HG03469 (cell line): Measurements from ENCODE around the gene KCNK4.
"Not testable (repeated sequence)": the region's sequence is repeated elsewhere in the genome, so short reads cannot be mapped to it uniquely, and the experiment has no call there.

ENCODE experiments used
- ATAC-seq: cut with Tn5 transposase; IDR thresholded peaks from one replicate; pipeline ENCODE4 v1.9.1; 2021; ENCODE audit warnings: mild to moderate bottlenecking, moderate library complexity, moderate number of reproducible peaks; ENCODE audit not compliant: unreplicated experiment

The KCNK4 gene

GRCh38 chr11:64291262-64291751, at the start of gene KCNK4:
TSS of gene KCNK4 (plus strand) at chr11:64291302. CDS start at chr11:64293019, 1,717 bp downstream.
- ATAC-seq, result no peak

- peak; percentile 10 for ATAC-seq
Measured at GRCh38 chr11:64241491-64242374, 49.4 kb upstream of the KCNK4 start.

GRCh38 chr11:64243236-64243854, 47.8 kb upstream of the KCNK4 start:
- ATAC-seq, result no peak

GRCh38 chr11:64244107-64244506, 47.0 kb upstream of the KCNK4 start:
- no peak for ATAC-seq

GRCh38 chr11:64244966-64245365, 46.1 kb upstream of the KCNK4 start:
- ATAC-seq, result no peak

- no peak for ATAC-seq
Measured at GRCh38 chr11:64245401-64245796, 45.7 kb upstream of the KCNK4 start.

GRCh38 chr11:64245797-64246620, 45.1 kb upstream of the KCNK4 start:
- no peak for ATAC-seq

GRCh38 chr11:64246621-64246870, 44.6 kb upstream of the KCNK4 start:
- ATAC-seq, result not testable (repeated sequence)

- ATAC-seq, result no peak
Measured at GRCh38 chr11:64246871-64247728, 44.0 kb upstream of the KCNK4 start, which contains the start of gene PPP1R14B. TSS of gene PPP1R14B (minus strand) at chr11:64246943. CDS start at chr11:64246673, 270 bp downstream.

GRCh38 chr11:64247729-64248531, 43.2 kb upstream of the KCNK4 start:
- no peak for ATAC-seq

- ATAC-seq, result no peak
Measured at GRCh38 chr11:64248578-64248977, 42.5 kb upstream of the KCNK4 start.

GRCh38 chr11:64249038-64249437, 42.1 kb upstream of the KCNK4 start:
- ATAC-seq, result no peak

- no peak for ATAC-seq
Measured at GRCh38 chr11:64249563-64250414, 41.3 kb upstream of the KCNK4 start.

GRCh38 chr11:64250415-64251015, 40.6 kb upstream of the KCNK4 start:
- no peak for ATAC-seq

GRCh38 chr11:64251016-64251752, 39.9 kb upstream of the KCNK4 start, which contains the start of gene PLCB3:
TSS of gene PLCB3 (plus strand) at chr11:64251530. CDS start at chr11:64251650, 120 bp downstream.
- ATAC-seq, result no peak

- ATAC-seq, result no peak
Measured at GRCh38 chr11:64251753-64252002, 39.4 kb upstream of the KCNK4 start.

GRCh38 chr11:64252003-64252872, 38.9 kb upstream of the KCNK4 start:
- ATAC-seq, result no peak
